ENCODE results near the gene TMEM222.
A peak's percentile ranks its signal among the peaks of the same experiment; 100 is the strongest.
"Not testable (repeated sequence)": the region's sequence is repeated elsewhere in the genome, so short reads cannot be mapped to it uniquely, and the experiment has no call there.

The TMEM222 gene

DNA sequence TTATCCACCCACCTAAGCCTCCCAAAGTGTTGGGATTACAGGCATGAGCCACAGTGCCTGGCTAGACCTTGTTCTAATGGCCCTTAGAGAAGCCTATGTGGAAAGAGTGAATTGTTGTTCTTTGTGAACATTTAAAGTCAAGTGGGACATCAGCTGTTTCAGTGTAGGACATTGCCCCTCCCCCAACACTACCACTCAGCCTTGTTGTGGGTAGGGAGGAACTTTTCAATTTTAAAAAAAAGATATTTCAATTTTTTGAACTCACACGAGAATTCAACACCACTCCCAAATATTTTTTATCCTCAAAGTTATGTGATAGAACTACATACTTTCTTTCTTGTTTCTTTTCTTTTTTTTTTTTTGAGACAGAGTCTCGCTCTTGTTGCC, 36.7 kb upstream of the TMEM222 start:
- Histone ChIP-seq H3K4me1 (ENCODE audit: control insufficient read depth in 1 of 2, insufficient read depth in 2 of 2, low read length in 2 of 2) (no peaks in the 10 kb centered on the region), H3K4me2 (ENCODE audit: low read length) (no peak overlapping the region), H3K27me3 (ENCODE audit: insufficient read depth, low read length) (no peaks in the 10 kb centered on the region), H3K9ac (ENCODE audit: low read length) (no peak overlapping the region), H3K9me3 (ENCODE audit: insufficient read depth, low read depth, low read length) (no peaks in the 10 kb centered on the region), H4K8ac (ENCODE audit: low read depth, low read length) (no peak overlapping the region), H3K79me2 (ENCODE audit: control insufficient read depth, insufficient read depth, low read length, poor library complexity) (no peaks in the 10 kb centered on the region), H3K4me3 (ENCODE audit: low read depth, low read length) (no peak overlapping the region), H4K12ac (ENCODE audit: low read depth, low read length) (no peak overlapping the region), H3K14ac (ENCODE audit: low read length) (no peak overlapping the region), H2AFZ (ENCODE audit: insufficient read depth, low read length, poor library complexity) (no peak overlapping the region), H3K27ac (ENCODE audit: low read depth, low read length) (no peak overlapping the region), H2BK12ac (ENCODE audit: low read length) (no peak overlapping the region), H2BK5ac (ENCODE audit: low read depth, low read length, poor library complexity) (no peak overlapping the region), H3K4ac (ENCODE audit: low read depth, low read length) (no peak overlapping the region), H4K91ac (ENCODE audit: low read depth, low read length) (no peak overlapping the region), H3K36me3 (ENCODE audit: control insufficient read depth in 1 of 2, insufficient read depth in 2 of 2, low read length in 2 of 2) (peaks cover 5 to 7% of the 10 kb centered on the region in 2 experiments), H3K79me1 (ENCODE audit: low read length) (no peaks in the 10 kb centered on the region), H2AK5ac (ENCODE audit: low read length) (no peak overlapping the region), H2BK120ac (ENCODE audit: insufficient read depth, low read length, poor library complexity) (no peak overlapping the region), H3K23ac (ENCODE audit: low read length) (no peak overlapping the region), H3K18ac (ENCODE audit: low read length) (no peak overlapping the region)
- DNase-seq = peak in 1 of 2 donors; percentile 29
- no CpG with 5 or more reads among the region's 2 CpGs for WGBS (ENCODE audit: extremely low coverage, insufficient coverage, insufficient read length)

DNA sequence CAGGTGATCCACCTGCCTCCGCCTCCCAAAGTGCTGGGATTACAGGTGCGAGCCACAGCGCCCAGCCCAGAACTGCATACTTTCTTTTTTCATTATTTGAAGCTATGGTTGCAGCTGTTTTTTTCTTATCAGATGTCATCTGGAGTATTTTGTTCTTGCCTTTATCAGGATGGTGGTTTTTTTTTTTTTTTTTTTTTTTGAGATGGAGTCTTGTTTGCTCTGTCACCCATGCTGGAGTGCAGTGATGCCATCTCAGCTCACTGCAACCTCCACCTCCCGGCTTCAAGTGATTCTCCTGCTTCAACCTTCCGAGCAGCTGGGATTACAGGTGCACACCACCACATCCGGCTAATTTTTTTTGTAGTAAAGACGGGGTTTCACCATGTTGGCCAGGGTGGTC, 36.1 kb upstream of the TMEM222 start:
- H2AK5ac ChIP-seq (ENCODE audit: low read length); H3K18ac ChIP-seq (ENCODE audit: low read length); H3K4me1 ChIP-seq (ENCODE audit: control insufficient read depth in 1 of 2, insufficient read depth in 2 of 2, low read length in 2 of 2); H3K79me2 ChIP-seq (ENCODE audit: control insufficient read depth, insufficient read depth, low read length, poor library complexity); H2BK5ac ChIP-seq (ENCODE audit: low read depth, low read length, poor library complexity); H3K36me3 ChIP-seq (ENCODE audit: control insufficient read depth in 1 of 2, insufficient read depth in 2 of 2, low read length in 2 of 2); H3K4me2 ChIP-seq (ENCODE audit: low read length); H3K4ac ChIP-seq (ENCODE audit: low read depth, low read length); H3K14ac ChIP-seq (ENCODE audit: low read length); H3K9me3 ChIP-seq (ENCODE audit: insufficient read depth, low read depth, low read length); H2BK120ac ChIP-seq (ENCODE audit: insufficient read depth, low read length, poor library complexity); H3K23ac ChIP-seq (ENCODE audit: low read length); H4K91ac ChIP-seq (ENCODE audit: low read depth, low read length); H3K4me3 ChIP-seq (ENCODE audit: low read depth, low read length); H4K8ac ChIP-seq (ENCODE audit: low read depth, low read length); H2BK12ac ChIP-seq (ENCODE audit: low read length); H3K27ac ChIP-seq (ENCODE audit: low read depth, low read length); H3K79me1 ChIP-seq (ENCODE audit: low read length); H4K12ac ChIP-seq (ENCODE audit: low read depth, low read length); H3K9ac ChIP-seq (ENCODE audit: low read length); H3K27me3 ChIP-seq (ENCODE audit: insufficient read depth, low read length); H2AFZ ChIP-seq (ENCODE audit: insufficient read depth, low read length, poor library complexity): not testable (repeated sequence)
- DNase-seq = peak; percentile 56 to 87
- WGBS (ENCODE audit: extremely low coverage, insufficient coverage, insufficient read length) = no CpG with 5 or more reads among the region's 7 CpGs

DNA sequence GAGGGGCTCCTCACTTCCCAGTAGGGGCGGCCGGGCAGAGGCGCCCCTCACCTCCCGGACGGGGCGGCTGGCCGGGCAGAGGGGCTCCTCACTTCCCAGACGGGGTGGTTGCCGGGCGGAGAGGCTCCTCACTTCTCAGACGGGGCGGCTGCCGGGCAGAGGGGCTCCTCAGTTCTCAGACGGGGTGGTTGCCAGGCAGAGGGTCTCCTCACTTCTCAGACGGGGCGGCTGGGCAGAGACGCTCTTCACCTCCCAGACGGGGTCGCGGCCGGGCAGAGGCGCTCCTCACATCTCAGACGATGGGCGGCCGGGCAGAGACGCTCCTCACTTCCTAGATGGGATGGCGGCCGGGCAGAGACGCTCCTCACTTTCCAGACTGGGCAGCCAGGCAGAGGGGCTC, 32.8 kb upstream of the TMEM222 start:
- H3K27me3 ChIP-seq (ENCODE audit: insufficient read depth, low read length); H3K23ac ChIP-seq (ENCODE audit: low read length); H2BK5ac ChIP-seq (ENCODE audit: low read depth, low read length, poor library complexity); H3K9ac ChIP-seq (ENCODE audit: low read length); H3K79me1 ChIP-seq (ENCODE audit: low read length); H3K18ac ChIP-seq (ENCODE audit: low read length); H3K4me3 ChIP-seq (ENCODE audit: low read depth, low read length); H3K9me3 ChIP-seq (ENCODE audit: insufficient read depth, low read depth, low read length); H3K4me2 ChIP-seq (ENCODE audit: low read length); H3K4ac ChIP-seq (ENCODE audit: low read depth, low read length); H4K12ac ChIP-seq (ENCODE audit: low read depth, low read length); DNase-seq; H2AK5ac ChIP-seq (ENCODE audit: low read length); H2AFZ ChIP-seq (ENCODE audit: insufficient read depth, low read length, poor library complexity); H2BK120ac ChIP-seq (ENCODE audit: insufficient read depth, low read length, poor library complexity); H2BK12ac ChIP-seq (ENCODE audit: low read length); H3K27ac ChIP-seq (ENCODE audit: low read depth, low read length); H3K79me2 ChIP-seq (ENCODE audit: control insufficient read depth, insufficient read depth, low read length, poor library complexity); H3K14ac ChIP-seq (ENCODE audit: low read length); H3K4me1 ChIP-seq (ENCODE audit: control insufficient read depth in 1 of 2, insufficient read depth in 2 of 2, low read length in 2 of 2); H4K8ac ChIP-seq (ENCODE audit: low read depth, low read length); H4K91ac ChIP-seq (ENCODE audit: low read depth, low read length): not testable (repeated sequence)
- no CpG with 5 or more reads among the region's 29 CpGs for WGBS (ENCODE audit: extremely low coverage, insufficient coverage, insufficient read length)
- peaks cover 5 to 12% of the 10 kb centered on the region in 2 experiments for H3K36me3 ChIP-seq (ENCODE audit: control insufficient read depth in 1 of 2, insufficient read depth in 2 of 2, low read length in 2 of 2)

DNA sequence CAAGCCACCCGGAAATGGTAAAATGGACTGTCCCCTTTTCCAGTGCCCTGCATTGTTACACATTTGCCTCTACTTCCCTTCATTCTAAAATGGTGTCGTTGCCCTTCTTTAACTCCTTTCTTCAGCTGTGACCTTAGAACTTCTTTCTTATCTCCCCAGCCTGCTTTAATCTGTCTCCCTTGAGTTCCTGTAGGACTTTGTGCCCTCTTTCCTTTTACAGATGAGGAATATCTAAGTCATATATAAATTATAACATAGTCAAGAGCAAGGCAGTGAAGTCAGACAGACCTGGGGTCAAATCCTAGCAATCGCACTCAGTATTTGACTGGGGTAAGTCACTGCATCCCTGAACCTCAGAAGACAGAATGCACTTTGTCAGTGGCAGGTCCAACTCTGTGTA, 31.4 kb upstream of the TMEM222 start:
- no peaks in the 10 kb centered on the region for H3K79me1 ChIP-seq (ENCODE audit: low read length)
- H2AFZ ChIP-seq (ENCODE audit: insufficient read depth, low read length, poor library complexity) = no peak overlapping the region
- no peak overlapping the region for H3K4me3 ChIP-seq (ENCODE audit: low read depth, low read length)
- H2BK120ac ChIP-seq (ENCODE audit: insufficient read depth, low read length, poor library complexity) = no peak overlapping the region
- H3K14ac ChIP-seq (ENCODE audit: low read length) = no peak overlapping the region
- H3K18ac ChIP-seq (ENCODE audit: low read length) = no peak overlapping the region
- no peak overlapping the region for H2AK5ac ChIP-seq (ENCODE audit: low read length)
- no peak overlapping the region for H4K91ac ChIP-seq (ENCODE audit: low read depth, low read length)
- H3K4ac ChIP-seq (ENCODE audit: low read depth, low read length) = no peak overlapping the region
- no peaks in the 10 kb centered on the region for H3K4me1 ChIP-seq (ENCODE audit: control insufficient read depth in 1 of 2, insufficient read depth in 2 of 2, low read length in 2 of 2)
- H3K9ac ChIP-seq (ENCODE audit: low read length) = no peak overlapping the region
- no CpG with 5 or more reads among the region's 3 CpGs for WGBS (ENCODE audit: extremely low coverage, insufficient coverage, insufficient read length)
- H3K4me2 ChIP-seq (ENCODE audit: low read length) = no peak overlapping the region
- H3K27me3 ChIP-seq (ENCODE audit: insufficient read depth, low read length) = no peaks in the 10 kb centered on the region
- peak overlapping the region; percentile 26 for H2BK12ac ChIP-seq (ENCODE audit: low read length)
- no peak for DNase-seq
- no peak overlapping the region for H4K8ac ChIP-seq (ENCODE audit: low read depth, low read length)
- no peak overlapping the region for H4K12ac ChIP-seq (ENCODE audit: low read depth, low read length)
- peaks cover 7 to 15% of the 10 kb centered on the region in 2 experiments for H3K36me3 ChIP-seq (ENCODE audit: control insufficient read depth in 1 of 2, insufficient read depth in 2 of 2, low read length in 2 of 2)
- no peak overlapping the region for H3K23ac ChIP-seq (ENCODE audit: low read length)
- H3K27ac ChIP-seq (ENCODE audit: low read depth, low read length) = no peak overlapping the region
- H2BK5ac ChIP-seq (ENCODE audit: low read depth, low read length, poor library complexity) = no peak overlapping the region
- H3K79me2 ChIP-seq (ENCODE audit: control insufficient read depth, insufficient read depth, low read length, poor library complexity) = no peaks in the 10 kb centered on the region
- H3K9me3 ChIP-seq (ENCODE audit: insufficient read depth, low read depth, low read length) = no peaks in the 10 kb centered on the region

Data from trophoblast cell (in vitro differentiated cells and primary cell).